Measurements from ENCODE around the gene HDLBP.

The HDLBP gene

GRCh38 chr2:241228860-241229516, 86.5 kb downstream of the HDLBP start:
- TF ChIP-seq POLR2AphosphoS5 (IDR thresholded peaks at IDR 0.05; ENCODE audit: low read depth) (peak; percentile 13), GABPA (IDR thresholded peaks at IDR 0.05; ENCODE audit: low read depth) (no peak)
- no peak for DNase-seq (ENCODE audit: low read depth in 1 of 2, low spot score in 1 of 2)
- no peaks in the 10 kb centered on the region for H3K27me3 ChIP-seq (ENCODE audit: insufficient read depth, poor library complexity, severe bottlenecking)
- no peak overlapping the region for H3K4me3 ChIP-seq (replicated peaks; ENCODE audit: insufficient read depth, low read length)
- H3K27ac ChIP-seq (replicated peaks) = no peak overlapping the region

DNA sequence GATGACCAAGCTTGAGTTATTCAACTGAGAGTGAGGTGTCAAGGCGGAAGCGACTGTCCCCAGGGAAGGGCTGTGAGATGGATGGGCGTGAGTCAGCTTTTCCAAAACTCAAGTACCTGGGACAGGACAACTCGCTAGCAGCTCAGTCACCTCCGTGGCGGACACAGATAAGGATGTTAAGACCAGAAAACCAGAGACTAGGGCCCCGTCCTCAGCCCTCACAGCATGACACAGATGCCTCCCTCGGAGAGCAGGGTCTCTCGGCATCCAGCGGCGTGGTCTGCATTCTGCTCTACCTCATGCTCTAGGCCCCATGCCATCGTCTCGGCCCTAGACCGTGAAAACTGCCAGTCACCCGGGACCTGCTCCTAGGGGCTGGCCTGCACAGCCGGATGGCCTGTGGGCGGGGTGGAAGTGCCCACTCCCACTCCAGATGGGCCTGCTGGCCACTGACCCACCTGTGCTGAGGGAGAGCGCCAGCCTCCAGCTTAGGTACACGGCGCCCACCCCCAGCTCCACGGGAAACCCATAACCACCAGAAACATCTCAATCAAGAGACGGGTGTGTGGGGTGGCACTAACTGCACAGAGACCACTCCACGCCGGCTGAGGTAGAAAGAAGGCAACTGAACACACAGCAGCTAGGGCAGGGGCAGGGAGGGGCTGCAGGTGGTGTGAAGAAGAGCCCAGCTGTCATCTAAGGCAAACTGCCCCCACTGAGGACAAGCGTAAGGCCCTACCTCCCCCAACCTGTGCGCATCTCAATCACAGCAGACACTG, 87.2 kb downstream of the HDLBP start:
- no peak overlapping the region for H3K4me3 ChIP-seq (replicated peaks; ENCODE audit: insufficient read depth, low read length)
- no peaks in the 10 kb centered on the region for H3K27me3 ChIP-seq (ENCODE audit: insufficient read depth, poor library complexity, severe bottlenecking)
- no peak for DNase-seq (ENCODE audit: low read depth in 1 of 2, low spot score in 1 of 2)
- no peak overlapping the region for H3K27ac ChIP-seq (replicated peaks)
- TF ChIP-seq, protein P1, sequence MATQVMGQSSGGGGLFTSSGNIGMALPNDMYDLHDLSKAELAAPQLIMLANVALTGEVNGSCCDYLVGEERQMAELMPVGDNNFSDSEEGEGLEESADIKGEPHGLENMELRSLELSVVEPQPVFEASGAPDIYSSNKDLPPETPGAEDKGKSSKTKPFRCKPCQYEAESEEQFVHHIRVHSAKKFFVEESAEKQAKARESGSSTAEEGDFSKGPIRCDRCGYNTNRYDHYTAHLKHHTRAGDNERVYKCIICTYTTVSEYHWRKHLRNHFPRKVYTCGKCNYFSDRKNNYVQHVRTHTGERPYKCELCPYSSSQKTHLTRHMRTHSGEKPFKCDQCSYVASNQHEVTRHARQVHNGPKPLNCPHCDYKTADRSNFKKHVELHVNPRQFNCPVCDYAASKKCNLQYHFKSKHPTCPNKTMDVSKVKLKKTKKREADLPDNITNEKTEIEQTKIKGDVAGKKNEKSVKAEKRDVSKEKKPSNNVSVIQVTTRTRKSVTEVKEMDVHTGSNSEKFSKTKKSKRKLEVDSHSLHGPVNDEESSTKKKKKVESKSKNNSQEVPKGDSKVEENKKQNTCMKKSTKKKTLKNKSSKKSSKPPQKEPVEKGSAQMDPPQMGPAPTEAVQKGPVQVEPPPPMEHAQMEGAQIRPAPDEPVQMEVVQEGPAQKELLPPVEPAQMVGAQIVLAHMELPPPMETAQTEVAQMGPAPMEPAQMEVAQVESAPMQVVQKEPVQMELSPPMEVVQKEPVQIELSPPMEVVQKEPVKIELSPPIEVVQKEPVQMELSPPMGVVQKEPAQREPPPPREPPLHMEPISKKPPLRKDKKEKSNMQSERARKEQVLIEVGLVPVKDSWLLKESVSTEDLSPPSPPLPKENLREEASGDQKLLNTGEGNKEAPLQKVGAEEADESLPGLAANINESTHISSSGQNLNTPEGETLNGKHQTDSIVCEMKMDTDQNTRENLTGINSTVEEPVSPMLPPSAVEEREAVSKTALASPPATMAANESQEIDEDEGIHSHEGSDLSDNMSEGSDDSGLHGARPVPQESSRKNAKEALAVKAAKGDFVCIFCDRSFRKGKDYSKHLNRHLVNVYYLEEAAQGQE (IDR thresholded peaks at IDR 0.05; ENCODE audit: insufficient replicate concordance, low read depth) = no peak
- TF ChIP-seq SPI1 (IDR thresholded peaks at IDR 0.05; ENCODE audit: borderline replicate concordance, low read depth) (no peak), GABPA (IDR thresholded peaks at IDR 0.05; ENCODE audit: low read depth) (no peak), POLR2AphosphoS5 (IDR thresholded peaks at IDR 0.05; ENCODE audit: low read depth) (peak; percentile 37; the same call in 1 of the 2 replicates)
- TF ChIP-seq, protein P2, sequence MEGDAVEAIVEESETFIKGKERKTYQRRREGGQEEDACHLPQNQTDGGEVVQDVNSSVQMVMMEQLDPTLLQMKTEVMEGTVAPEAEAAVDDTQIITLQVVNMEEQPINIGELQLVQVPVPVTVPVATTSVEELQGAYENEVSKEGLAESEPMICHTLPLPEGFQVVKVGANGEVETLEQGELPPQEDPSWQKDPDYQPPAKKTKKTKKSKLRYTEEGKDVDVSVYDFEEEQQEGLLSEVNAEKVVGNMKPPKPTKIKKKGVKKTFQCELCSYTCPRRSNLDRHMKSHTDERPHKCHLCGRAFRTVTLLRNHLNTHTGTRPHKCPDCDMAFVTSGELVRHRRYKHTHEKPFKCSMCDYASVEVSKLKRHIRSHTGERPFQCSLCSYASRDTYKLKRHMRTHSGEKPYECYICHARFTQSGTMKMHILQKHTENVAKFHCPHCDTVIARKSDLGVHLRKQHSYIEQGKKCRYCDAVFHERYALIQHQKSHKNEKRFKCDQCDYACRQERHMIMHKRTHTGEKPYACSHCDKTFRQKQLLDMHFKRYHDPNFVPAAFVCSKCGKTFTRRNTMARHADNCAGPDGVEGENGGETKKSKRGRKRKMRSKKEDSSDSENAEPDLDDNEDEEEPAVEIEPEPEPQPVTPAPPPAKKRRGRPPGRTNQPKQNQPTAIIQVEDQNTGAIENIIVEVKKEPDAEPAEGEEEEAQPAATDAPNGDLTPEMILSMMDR (IDR thresholded peaks at IDR 0.05; ENCODE audit: insufficient read depth, low read length) = no peak

DNA sequence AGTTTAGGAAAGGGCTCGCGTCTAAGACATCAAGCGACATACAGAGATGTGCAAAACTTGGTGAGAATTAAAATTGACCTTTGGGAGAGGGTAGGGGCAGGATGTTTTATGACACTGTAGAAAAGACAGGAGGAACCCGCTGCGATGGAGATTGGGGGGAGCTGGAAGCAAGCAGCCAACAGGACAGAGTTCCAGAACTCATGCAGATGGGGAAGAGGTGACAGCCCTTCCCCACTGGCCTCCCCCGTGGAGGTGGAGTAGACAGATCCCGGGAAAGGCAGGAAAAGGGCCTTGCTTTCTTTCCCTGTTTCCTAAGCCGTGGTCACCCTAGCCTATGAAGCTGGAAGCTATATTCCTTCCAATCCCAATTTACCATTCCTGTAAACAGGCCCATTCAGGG, 87.9 kb downstream of the HDLBP start:
- Histone ChIP-seq H3K4me3 (replicated peaks; ENCODE audit: insufficient read depth, low read length) (no peak overlapping the region), H3K27ac (replicated peaks) (no peak overlapping the region), H3K27me3 (ENCODE audit: insufficient read depth, poor library complexity, severe bottlenecking) (no peaks in the 10 kb centered on the region)
- DNase-seq (ENCODE audit: low read depth in 1 of 2, low spot score in 1 of 2) = no peak
- TF ChIP-seq, protein P2 (IDR thresholded peaks at IDR 0.05; ENCODE audit: insufficient read depth, low read length) = no peak
- peak; percentile 35; the same call in 1 of the 2 replicates for TF ChIP-seq POLR2AphosphoS5 (IDR thresholded peaks at IDR 0.05; ENCODE audit: low read depth)

DNA sequence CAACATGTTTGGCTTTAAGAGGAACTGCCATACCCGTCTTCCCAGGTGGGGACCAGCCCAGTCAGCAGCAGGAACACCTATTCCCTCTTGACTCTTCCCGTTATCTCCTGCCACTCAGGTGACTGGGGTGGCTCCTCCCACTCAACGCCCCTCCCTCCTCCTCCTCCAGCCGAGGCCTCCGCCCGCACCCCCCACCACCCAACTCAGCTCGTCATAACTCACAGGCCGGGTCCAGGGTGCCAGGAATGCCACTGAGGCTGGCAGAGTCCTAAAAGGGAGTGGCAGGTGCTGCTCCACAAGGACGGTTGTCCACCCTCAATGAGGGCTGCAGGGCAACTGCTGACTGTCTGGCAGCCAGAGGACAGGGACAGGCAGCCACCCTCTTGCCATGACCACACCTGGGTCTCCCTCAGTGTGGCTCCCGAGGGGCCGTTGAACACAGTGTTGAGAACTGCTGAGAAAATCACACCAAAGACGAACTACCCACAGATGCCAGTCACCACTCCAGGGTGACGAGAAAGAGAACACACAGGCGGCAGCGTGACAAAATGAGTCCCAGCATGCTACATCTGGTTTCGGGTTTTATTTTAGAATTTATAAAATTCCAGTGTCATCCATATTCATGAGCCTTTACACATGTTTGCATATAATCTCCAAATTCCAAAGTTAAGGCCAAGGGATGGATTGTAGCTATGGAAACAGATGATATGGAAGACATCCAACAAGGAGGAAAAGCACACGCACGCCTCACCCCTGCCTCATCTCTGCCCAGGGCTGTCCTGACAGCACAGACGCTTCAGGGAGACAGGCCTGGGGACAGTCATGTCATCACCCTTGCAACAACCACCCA, 88.5 kb downstream of the HDLBP start:
- Histone ChIP-seq H3K4me3 (replicated peaks; ENCODE audit: insufficient read depth, low read length) (no peak overlapping the region), H3K27ac (replicated peaks) (no peak overlapping the region), H3K27me3 (ENCODE audit: insufficient read depth, poor library complexity, severe bottlenecking) (no peaks in the 10 kb centered on the region)
- no peak for DNase-seq (ENCODE audit: low read depth in 1 of 2, low spot score in 1 of 2)
- peak; percentile 17; the same call in 1 of the 2 replicates for TF ChIP-seq POLR2AphosphoS5 (IDR thresholded peaks at IDR 0.05; ENCODE audit: low read depth)
- TF ChIP-seq, protein P1 (IDR thresholded peaks at IDR 0.05; ENCODE audit: insufficient replicate concordance, low read depth) = no peak

Measured in HL-60 (cell line).